ENCODE measurements around the gene PACRG.

DNA sequence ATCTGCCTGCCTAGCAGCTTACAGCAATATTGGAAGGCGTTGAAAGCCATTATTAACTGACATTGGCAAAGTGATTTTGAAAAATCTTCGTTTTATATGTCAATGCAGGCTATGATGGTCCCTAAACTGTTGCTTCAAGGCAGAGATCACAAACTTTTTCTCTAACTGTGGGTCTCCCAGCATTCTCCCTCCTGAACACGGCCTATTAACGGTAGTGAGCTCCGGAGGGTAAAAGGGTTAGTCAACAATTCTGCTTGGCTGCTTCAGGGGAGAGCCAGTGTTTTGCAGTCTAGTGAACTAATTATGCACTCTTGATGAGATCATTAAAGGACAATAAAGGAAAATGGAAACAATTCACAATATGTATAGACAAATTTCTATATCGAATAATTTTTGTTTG, 424.9 kb downstream of the PACRG start:
- TF ChIP-seq POLR2A (IDR thresholded peaks at IDR 0.05; ENCODE audit: low read depth, low read length), result no peak
- TF ChIP-seq POLR2AphosphoS5 (IDR thresholded peaks at IDR 0.05; ENCODE audit: low read depth, low read length), result no peak

Data from GM12892 (cell line).